D721Med (cell line): Measurements from ENCODE around the gene CIB2.

Source experiments
- DNase-seq: peaks from one replicate; pipeline ENCODE4 v3.0.0; 2011; ENCODE audit warnings: low spot score; ENCODE audit not compliant: insufficient read length
- FAIRE-seq: peaks from 2 replicates; lab custom pipeline; 2011; peaks lifted over from hg19 to GRCh38; lab: Jason Lieb, UNC
- CTCF ChIP-seq: IDR thresholded peaks from 2 replicates; pipeline ENCODE4 v1.5.1; 2012; ENCODE audit warnings: mild to moderate bottlenecking, control low read depth; ENCODE audit not compliant: insufficient read depth; ENCODE audit errors: missing control alignments

CIB2 gene

GRCh38 chr15:78171864-78172472, 40.7 kb upstream of the CIB2 start:
- DNase-seq (no peak), FAIRE-seq (no peak)
- TF ChIP-seq CTCF = no peak

GRCh38 chr15:78170848-78171773, 39.9 kb upstream of the CIB2 start:
- DNase-seq (no peak), FAIRE-seq (no peak)
- no peak for TF ChIP-seq CTCF

- DNase-seq (no peak), FAIRE-seq (no peak)
- TF ChIP-seq CTCF = no peak
These were observed 37.4 kb upstream of the CIB2 start for GRCh38 chr15:78168608-78169007.

- DNase-seq = no peak
- FAIRE-seq = no peak
- no peak for TF ChIP-seq CTCF
These were observed 36.1 kb upstream of the CIB2 start for GRCh38 chr15:78167227-78167888.

GRCh38 chr15:78164010-78164409, 32.8 kb upstream of the CIB2 start:
- no peak for TF ChIP-seq CTCF
- DNase-seq (no peak), FAIRE-seq (no peak)

- TF ChIP-seq CTCF = no peak
- DNase-seq (no peak), FAIRE-seq (no peak)
These were observed 30.8 kb upstream of the CIB2 start for GRCh38 chr15:78162038-78162437.
